HG02763 (cell line): Measurements from ENCODE around the gene DNAJC17.

Experiments used
- ATAC-seq: cut with Tn5 transposase; IDR thresholded peaks from one replicate; pipeline ENCODE4 v1.9.1; 2021; ENCODE audit warnings: mild to moderate bottlenecking, moderate library complexity; ENCODE audit not compliant: unreplicated experiment

The DNAJC17 gene

DNA sequence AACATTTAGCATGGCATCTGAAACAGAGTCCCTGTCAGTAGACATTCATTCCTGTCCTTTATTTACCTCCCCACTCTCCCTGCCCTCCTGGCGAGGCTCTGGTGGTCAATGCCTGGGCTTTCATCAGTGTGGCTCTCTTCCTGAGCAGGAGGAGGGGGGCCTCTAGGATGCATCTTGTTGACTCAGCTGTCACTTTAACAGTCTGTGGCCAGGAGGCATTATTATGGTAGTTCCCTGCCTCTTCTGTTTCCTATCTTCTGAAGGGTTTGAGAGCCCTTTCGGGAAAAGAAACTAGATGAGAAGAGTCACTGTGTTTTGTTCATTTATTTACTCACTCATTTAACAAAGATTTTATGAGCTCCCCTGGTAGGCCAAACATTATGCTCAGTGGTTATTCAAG, 23.6 kb upstream of the DNAJC17 start:
- no peak for ATAC-seq

DNA sequence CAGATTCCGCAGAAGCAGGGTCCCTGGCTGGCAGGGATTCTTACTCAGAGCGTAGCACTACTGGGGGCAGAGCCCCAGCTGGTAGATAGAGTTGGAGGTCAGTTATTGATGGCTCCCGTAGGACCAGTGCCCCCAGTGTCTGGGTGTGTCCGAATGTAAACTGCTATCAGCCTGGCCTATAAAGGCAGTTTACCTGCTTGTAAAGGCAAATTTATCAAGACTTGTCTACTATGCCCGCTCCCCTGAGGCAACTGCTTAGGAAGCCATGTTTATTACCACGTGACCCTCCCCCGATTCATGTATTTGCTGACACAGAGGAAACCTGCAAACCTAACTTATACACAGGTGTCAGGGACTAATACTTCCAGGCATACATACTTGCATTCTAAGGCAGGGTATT, 21.8 kb upstream of the DNAJC17 start:
- no peak for ATAC-seq

DNA sequence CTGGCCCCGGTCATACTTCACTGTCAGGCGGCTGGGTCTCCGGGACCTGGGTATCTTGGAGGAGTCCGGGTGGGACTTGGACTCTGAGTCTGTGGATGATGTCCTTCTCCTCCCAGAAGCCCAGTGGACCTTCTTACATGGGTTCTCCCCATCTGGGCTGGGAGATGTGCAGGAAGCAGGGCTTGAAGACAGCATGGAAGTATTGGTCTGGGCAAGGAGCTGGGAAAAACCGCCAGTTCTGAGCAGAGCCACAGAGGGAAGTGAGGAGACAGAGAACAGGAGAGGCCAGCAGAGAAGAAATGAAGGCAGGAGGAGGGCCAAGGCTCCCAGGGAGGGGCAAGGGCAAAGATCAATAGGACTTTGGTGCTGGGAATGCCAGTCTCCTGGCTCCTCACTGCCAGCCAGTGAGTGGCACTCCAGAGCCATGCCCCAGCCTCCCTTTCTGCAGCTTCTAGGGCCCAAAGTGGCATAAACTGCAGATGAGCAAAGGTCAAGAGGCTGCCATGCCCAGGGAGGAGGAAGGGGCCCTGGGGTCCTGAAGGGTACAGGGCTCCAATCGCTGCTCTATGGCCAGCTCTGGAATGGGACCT, 21.3 kb upstream of the DNAJC17 start, which contains the start of gene PPP1R14D:
Gene PPP1R14D (minus strand): TSS at position 262 of the 590 bp plus-strand sequence. CDS start 67 bp downstream, at position 195.
- ATAC-seq = no peak

DNA sequence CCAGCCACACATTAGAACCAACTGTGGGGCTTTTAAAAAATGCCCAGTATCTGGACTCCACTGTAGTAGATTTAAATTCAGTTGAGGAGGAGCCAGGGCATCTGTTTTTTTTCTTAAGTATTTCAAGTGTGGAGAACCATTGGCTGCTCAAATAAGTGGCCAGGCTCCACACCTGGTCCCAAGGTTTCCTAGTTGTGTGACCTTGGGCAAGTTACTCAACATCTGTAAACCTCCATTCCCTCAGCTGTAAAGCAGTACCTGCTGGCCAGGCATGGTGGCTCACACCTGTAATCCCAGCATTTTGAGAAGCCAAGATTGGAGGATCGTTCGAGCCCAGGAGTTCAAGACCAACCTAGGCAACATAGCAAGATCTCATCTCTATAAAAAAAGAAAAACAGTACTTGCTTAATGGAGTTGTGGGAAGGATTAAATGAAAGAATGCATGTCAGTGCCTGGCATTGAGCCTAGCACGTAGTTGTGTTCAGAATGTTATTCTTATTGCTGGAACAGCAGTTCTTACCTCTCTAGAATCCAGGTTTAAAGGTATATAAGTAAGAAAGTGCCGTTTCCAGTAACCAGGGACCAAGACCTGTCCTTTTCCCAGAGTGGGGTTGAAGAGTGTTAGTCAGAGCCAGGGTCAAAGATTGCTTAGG, 19.3 kb upstream of the DNAJC17 start:
- no peak for ATAC-seq

DNA sequence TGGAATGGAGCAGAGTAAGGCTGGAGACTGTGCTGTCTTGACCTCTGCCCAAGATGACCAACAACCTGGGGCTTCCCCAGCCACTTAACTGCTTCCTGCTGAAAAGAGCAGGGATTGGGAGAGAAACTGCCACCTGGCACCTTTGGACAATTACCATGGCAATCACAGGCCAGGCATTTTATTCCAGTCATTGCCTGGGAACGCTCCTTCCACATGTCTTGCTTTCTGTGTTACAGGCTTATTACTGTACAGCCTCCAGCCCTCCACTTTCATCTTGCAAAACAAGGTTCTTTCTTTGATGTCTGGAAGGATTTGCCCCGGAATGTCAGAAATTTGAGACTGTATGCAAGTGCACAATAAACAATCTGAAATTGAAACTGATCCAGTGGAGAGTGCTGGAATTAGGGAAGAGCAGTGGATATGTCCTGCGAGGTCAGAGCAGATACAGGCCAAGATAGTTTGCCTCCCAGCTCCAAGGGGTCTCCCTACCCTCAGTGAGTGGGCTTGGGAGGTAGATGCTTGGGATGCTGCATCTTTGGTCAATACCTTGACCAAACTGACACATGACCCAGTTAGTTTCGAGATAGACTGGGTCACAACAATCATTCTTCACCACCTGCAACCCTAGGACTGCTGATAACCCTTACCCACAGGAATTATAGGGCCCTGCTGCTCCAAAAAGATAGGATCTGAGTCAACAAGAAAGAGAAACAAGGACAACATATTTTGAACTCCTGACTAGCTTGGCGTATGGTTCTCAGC, 18.6 kb upstream of the DNAJC17 start:
- ATAC-seq = no peak

DNA sequence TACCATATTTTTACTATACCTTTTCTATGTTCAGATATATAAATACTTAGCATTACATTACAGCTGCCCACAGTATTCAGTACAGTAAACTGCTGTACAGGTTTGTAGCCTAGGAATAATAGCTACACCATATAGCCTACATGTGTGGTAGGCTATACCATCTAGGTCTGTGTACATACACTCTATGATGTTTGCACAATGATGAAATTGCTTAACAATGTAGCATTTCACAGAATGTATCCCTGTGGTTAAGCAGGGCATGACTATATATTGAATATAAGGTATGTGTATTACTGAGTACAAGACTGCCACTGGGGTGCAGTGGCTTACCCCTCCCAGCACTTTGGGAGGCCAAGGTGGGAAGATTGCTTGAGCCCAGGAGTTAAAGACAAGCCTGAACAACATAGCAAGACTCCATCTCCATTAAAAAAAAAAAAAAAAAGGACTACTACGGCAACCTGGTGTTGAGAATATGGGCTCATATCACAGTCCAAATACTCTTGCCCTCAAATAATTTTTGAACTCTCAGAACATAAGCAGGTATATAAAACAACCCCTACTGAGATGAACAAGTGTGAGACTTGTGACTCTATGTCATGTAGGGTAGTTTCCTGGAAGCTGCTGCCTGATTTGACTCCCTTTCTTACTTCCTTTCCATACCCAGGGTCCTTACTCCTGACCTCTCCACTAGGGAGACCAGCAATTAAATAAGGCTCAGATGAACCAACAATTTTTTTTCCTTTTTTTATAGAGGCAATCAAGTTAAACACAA, 16.5 kb upstream of the DNAJC17 start:
- no peak for ATAC-seq

DNA sequence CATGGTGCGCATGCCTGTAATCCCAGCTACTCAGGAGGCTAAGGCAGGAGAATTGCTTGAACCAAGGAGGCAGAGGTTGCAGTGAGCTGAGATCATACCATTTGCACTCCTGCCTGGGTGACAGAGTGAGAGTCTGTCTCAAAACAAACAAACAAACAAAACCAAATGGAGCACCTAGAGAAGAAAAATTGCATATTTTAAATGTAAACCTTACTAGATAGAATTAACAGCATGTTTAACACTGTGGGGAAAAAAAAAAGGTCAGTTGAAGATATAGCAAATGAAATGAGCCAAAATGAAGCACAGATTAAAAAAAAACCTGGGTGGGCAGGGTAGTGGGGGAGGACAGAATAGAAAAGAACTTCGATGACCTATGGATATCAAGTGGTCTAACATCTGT, 13.9 kb upstream of the DNAJC17 start:
- ATAC-seq = no peak

DNA sequence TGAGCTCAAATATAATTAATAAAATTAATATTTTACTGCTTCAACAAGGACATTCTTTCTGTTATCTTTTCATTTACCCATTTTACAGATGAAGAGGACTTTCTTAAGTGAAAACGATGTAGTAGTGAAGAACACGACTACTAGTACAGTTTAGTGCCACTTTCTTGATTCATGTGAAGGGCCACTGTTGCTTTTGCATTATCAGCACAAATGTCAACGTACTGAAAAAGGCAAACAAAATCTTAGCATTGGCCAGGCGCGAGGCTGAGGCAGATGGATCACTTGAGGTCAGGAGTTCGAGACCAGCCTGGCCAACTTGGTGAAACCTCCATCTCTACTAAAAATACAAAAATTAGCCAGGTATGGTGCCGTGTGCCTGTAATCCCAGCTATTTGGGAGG, 11.8 kb upstream of the DNAJC17 start:
- ATAC-seq = no peak

DNA sequence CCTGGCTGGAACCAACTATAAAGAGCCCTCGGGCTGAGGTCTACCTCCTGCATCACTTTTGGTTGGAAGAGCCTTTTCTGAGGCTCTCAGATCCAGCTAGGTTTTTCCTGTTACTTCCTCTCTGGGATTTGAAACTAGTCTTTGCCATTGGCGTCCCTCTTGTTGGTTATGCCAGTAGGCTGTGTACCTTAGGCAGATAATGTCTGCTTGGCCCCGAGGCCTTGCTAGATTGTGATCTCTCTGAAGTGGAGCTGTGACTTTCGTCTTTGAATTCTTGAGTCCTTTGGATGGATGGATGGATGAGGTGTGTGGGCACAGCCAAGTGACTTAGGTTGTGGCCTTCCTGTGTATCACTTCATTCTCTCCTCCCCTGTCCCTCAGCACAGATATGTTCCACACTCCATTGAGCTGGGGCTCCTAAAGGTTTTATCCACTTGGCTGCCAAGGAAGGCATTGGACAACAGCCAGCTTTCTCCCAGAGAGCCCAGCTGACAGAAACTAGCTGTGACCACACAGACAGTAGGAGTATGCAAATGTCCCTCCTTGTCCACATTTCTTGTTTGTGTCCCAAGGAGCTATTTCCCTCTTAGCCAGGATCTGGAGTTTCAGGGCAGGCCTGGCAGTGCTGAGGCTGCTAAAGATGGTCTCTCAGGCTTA, 7.9 kb upstream of the DNAJC17 start:
- ATAC-seq = no peak

DNA sequence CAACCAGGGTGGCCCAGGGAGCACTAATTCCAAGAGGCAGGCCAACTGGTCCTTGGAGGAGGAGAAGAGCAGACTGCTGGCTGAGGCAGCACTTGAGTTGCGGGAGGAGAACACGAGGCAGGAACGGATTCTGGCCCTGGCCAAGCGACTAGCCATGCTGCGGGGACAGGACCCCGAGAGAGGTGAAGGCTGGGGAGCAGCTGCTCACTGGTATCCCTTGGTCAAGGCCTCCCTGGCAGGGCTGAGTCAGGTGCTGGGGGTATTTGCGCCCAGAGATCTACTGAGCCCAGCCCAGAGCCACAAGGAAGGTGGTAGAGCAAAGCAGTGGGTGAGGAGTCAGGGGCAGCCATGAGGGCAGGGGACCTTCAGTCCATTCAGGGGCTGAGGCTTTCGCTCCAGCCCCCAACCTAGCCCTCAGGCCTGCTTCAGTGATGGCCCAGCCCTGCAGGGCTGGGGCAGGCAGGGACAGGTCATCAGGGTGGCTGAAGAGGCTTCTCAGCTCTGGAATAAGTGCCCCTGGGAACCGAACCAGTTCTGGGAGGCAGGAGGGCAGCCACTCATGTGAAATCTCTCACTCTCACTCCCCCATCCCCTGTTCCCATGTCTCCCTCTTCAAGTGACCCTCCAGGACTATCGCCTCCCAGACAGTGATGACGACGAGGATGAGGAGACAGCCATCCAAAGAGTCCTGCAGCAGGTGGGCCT, 5.6 kb upstream of the DNAJC17 start:
- ATAC-seq = no peak

DNA sequence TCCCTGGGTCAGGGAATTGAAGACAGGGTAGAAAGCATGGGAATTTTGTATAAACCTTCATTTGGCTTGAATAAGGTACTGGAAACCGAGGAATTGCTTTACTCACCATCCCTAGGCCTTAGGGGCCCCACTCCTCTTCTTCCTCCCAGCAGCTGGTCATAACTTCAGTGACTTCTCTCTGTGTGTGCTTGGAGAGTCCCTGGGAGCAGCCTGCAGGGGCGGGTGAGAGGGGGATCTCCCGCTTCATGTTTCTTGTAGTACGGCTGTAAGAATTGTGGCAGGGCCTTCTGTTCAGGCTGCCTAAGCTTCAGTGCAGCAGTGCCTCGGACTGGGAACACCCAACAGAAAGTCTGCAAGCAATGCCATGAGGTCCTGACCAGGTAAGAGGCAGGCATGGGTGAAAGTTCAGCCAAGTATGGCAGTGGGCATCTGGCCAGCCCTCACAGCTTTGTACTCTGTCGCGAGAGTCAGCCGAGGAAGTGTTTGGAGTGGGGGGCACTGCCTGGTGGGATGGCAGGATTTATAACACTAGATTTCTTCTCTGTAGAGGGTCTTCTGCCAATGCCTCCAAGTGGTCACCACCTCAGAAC, 1.7 kb upstream of the DNAJC17 start:
- no peak for ATAC-seq

DNA sequence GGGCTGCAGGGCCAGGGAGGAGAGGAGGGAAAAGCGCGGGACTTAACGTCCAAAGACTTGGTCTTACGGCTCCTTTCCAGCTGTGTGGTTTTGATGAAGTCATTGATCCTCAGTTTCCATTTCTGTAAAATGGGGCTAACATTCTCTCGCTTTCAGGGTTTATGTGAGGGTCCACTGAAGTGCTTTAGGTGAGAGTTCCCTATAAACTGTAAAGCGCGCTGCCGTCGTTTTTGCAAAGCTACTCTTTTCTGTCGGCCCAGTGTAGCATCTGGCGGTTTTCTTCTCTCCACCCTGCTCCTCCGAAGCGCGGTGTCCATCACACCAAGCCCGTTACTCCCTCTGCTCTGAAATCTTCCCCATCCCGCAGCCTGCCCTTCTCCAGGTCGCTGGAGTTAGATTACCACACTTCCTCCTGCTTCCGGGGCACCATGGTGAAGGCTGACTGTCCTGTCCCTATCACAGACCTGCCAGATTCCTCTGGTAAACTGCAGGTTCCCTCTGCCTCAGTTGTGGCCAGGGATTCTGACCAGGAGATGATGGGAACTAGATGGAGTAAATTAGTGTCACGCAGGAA, 702 bp upstream of the DNAJC17 start:
- ATAC-seq = no peak

DNA sequence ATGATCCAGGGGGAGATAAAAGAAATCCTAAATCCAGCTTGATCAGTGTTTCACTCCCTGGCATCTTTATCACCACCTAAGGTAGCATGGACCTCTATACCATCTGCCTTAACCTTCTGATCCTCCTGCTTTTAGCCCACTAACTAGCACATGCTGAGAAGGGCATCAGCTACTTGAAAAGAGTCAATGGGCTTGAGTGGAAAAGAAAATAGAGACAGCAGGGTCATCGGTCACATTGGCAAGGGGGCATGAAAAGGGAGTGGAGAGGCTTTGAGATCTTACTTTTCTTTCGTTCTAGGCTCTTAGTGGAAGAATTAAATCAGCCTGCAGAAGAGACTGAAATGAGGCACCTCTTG, 623 bp downstream of the DNAJC17 start:
- no peak for ATAC-seq

DNA sequence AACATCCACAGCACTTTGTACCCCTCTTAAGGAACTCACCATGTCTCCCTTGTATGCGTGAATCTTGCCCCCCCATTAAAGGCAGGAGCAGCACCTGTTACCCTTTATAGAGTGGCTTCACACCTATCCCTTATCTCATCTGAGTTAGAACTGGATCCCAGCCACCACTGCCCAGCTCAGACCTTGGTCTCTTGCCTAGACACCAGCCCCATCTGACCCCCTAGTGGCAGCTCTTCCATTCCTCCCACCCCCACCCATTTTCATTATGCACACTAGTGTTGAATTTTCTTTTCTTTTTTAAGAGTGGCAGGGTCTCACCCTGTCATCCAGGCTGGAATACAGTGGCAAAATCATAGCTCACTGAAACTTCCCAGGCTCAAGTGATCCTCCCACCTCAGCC, 3.6 kb downstream of the DNAJC17 start:
- ATAC-seq = no peak

DNA sequence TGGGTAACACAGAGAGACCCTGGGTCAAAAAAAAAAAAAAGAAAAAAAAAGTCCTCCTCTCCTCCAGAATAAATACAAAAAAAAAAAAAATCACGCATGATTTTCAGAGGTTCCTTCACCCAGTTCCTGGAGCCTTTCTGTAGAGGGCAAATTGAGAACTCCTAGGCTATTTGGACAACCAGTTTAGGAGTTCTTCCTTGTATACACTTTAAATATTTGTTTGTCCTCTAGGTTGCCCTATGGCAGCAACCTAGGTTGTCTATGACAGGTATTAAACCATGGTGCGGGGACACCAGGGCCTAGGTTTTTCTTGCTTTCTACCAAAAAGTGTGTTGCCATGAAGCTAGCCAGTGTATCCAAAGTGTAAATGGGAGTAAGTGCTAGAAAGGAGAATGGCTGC, 4.2 kb downstream of the DNAJC17 start:
- ATAC-seq = no peak

DNA sequence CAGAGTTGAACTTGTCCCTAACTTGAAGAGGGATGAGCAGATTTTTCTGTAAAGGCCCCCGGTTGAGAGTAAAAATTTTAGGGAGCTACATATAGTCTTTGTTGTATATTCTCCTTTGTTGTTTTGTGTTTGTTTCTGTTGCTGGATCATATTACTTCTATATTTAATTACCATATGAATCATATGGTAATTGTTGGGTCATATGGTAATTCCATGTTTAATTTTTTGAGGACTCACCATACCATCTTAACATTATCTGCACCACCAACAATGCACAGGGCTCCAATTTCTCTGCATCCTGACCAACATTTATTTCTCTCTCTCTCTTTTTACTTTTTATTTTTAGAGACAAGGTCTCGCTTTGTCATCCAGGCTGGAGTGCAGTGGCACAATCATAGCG, 7.8 kb downstream of the DNAJC17 start:
- ATAC-seq = no peak

DNA sequence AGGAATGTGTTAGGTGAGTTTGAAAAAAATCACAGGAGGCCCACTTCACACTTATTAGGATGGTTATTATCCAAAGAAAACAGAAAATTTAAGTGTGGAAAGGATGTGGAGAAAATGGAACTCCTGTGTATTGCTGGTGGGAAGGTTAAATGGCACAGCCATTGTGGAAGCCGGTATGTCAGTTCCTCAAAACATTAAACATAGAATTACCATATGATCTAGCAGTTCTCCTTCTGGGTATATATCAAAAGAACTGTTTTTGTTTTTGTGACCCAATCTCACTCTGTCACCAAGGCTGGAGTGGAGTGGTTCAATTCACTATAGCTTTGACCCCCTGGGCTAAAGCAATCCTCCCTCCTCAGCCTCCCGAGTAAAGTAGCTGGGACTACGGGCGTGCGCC, 10.8 kb downstream of the DNAJC17 start:
- ATAC-seq = no peak

DNA sequence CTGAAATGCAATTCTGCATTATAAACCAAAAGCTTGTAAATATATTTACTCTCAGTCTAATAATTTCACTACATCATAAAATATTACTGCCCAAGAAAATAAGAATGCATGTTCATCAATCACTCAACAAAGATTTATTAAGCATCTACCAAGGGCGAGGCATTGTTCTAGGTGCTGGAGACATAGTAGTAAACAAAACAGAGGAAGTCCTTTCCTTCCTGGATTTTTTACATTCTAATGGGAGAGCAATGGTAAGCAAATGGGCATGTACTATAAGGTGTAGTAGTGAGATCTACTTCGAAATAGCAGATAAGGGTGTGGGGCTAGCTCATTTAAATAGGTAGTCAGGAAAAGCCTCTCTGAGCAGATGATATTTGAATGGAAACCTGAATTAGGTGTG, 11.2 kb downstream of the DNAJC17 start:
- ATAC-seq = no peak

DNA sequence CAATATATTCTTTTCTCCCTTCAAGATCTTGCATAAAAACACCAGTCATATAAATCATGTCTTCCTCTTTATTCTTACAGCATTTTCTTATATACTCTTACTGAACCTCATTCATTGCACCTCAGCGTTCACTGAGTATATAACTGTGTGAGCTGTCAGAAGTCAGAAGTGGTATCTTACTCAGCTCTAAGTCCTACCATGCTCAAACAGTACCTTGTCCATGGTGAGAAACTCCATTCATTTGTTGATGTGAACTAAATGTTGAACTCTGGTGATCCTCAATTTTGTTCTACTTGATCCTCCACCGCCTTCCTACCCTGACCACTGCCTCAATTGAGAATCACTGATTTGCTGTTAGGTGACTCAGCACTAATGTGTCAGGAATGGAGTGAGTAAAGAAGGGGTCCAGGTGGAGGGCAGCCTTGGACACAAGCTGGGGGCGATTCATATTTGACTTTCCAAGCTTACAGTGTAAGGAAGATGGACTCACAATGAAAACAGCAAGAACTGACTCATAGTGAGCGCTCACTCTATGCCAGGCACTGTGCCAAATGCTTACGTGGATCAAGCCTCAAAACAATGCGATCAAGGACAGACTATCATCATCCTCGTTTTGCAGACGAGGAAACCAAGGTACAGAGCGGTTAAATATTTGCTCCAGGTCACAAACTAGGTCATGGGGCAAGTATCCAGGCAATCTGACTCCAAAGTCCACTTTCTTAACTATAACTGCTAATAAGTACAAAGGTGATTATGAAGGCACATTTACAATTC, 13.9 kb downstream of the DNAJC17 start:
- no peak for ATAC-seq
